H9 (cell line): Measurements from ENCODE around the gene NUTF2. TPM values are rescaled to one million over a fixed set of nuclear protein-coding genes. Genes with fewer than 3 reads are reported as not detected.
"Not testable (repeated sequence)": the region's sequence is repeated elsewhere in the genome, so short reads cannot be mapped to it uniquely, and the experiment has no call there.

Experiments
- DNase-seq: peaks from one replicate; pipeline ENCODE4 v3.0.0-alpha.2; 2017
- H2AFZ ChIP-seq: one replicate; pipeline ENCODE4 v1.6.1; 2013; ENCODE audit warnings: mild to moderate bottlenecking, low read length, control low read depth, moderate library complexity
- H2AK5ac ChIP-seq: 2 replicates; pipeline ENCODE4 v1.6.1; 2013; ENCODE audit warnings: low read length, control low read depth, mixed read lengths; ENCODE audit not compliant: insufficient read length
- H2BK120ac ChIP-seq: one replicate; pipeline ENCODE4 v1.6.1; 2013; ENCODE audit warnings: low read depth, mild to moderate bottlenecking, low read length, control low read depth, inconsistent platforms; ENCODE audit not compliant: poor library complexity, severe bottlenecking
- H2BK12ac ChIP-seq: 2 replicates; pipeline ENCODE4 v1.6.1; 2013; ENCODE audit warnings: low read length, control low read depth, mixed read lengths, low read depth; ENCODE audit not compliant: insufficient read length
- H2BK15ac ChIP-seq: 2 replicates; pipeline ENCODE4 v1.6.1; 2013; ENCODE audit warnings: low read depth, low read length, control low read depth
- H2BK20ac ChIP-seq: one replicate; pipeline ENCODE4 v1.6.1; 2013; ENCODE audit warnings: low read depth, mild to moderate bottlenecking, low read length, control low read depth, inconsistent platforms; ENCODE audit not compliant: poor library complexity, severe bottlenecking
- H2BK5ac ChIP-seq: 2 replicates; pipeline ENCODE4 v1.6.1; 2013; ENCODE audit warnings: low read length, control low read depth, mixed read lengths; ENCODE audit not compliant: insufficient read length
- H3K14ac ChIP-seq: 2 replicates; pipeline ENCODE4 v1.6.1; 2013; ENCODE audit warnings: low read length, control low read depth; ENCODE audit not compliant: insufficient read depth
- H3K18ac ChIP-seq: 2 replicates; pipeline ENCODE4 v1.6.1; 2013; ENCODE audit warnings: low read depth, mild to moderate bottlenecking, mixed read lengths, low read length, control low read depth; ENCODE audit not compliant: insufficient read length
- H3K23ac ChIP-seq: 2 replicates; pipeline ENCODE4 v1.6.1; 2013; ENCODE audit warnings: low read length, control low read depth, mixed read lengths, low read depth; ENCODE audit not compliant: insufficient read length
- H3K23me2 ChIP-seq: 2 replicates; pipeline ENCODE4 v1.6.1; 2013; ENCODE audit warnings: low read depth, mild to moderate bottlenecking, mixed read lengths, low read length, control low read depth; ENCODE audit not compliant: insufficient read length, poor library complexity, severe bottlenecking
- H3K27ac ChIP-seq: 2 replicates; pipeline ENCODE4 v1.5.1; 2013; ENCODE audit warnings: low read length, control low read depth, mixed read lengths, low read depth; ENCODE audit not compliant: insufficient read length
- H3K27me3 ChIP-seq: 2 replicates; pipeline ENCODE4 v1.6.1; 2013; ENCODE audit warnings: low read length, control low read depth, inconsistent platforms; ENCODE audit not compliant: insufficient read depth
- H3K4ac ChIP-seq: 2 replicates; pipeline ENCODE4 v1.6.1; 2013; ENCODE audit warnings: low read depth, mild to moderate bottlenecking, control low read depth, inconsistent platforms, low read length, moderate library complexity
- H3K4me1 ChIP-seq: 2 replicates; pipeline ENCODE4 v1.6.1; 2013; ENCODE audit warnings: low read length, control low read depth, inconsistent platforms; ENCODE audit not compliant: insufficient read depth
- H3K4me2 ChIP-seq: 2 replicates; pipeline ENCODE4 v1.6.1; 2013; ENCODE audit warnings: low read length, control low read depth, mixed read lengths; ENCODE audit not compliant: insufficient read length, insufficient read depth
- H3K56ac ChIP-seq: 2 replicates; pipeline ENCODE4 v1.6.1; 2013; ENCODE audit warnings: low read depth, mild to moderate bottlenecking, mixed read lengths, low read length, control low read depth; ENCODE audit not compliant: insufficient read length
- H3K79me1 ChIP-seq: 2 replicates; pipeline ENCODE4 v1.6.1; 2013; ENCODE audit warnings: low read depth, mild to moderate bottlenecking, moderate library complexity, low read length, control low read depth, inconsistent platforms; ENCODE audit not compliant: insufficient read depth, poor library complexity, severe bottlenecking
- H3K79me2 ChIP-seq: 2 replicates; pipeline ENCODE4 v1.6.1; 2013; ENCODE audit warnings: low read length, control low read depth, inconsistent platforms; ENCODE audit not compliant: insufficient read depth
- H3K9ac ChIP-seq: 2 replicates; pipeline ENCODE4 v1.6.1; 2013; ENCODE audit warnings: low read length, control low read depth, mixed read lengths; ENCODE audit not compliant: insufficient read length; ENCODE audit errors: extremely low read depth
- H3K9me3 ChIP-seq: one replicate; pipeline ENCODE4 v1.6.1; 2013; ENCODE audit warnings: low read depth, low read length, inconsistent platforms; ENCODE audit not compliant: control insufficient read depth
- H3T11ph ChIP-seq: one replicate; pipeline ENCODE4 v1.6.1; 2013; ENCODE audit warnings: mild to moderate bottlenecking, low read length, control low read depth, inconsistent platforms
- H4K20me1 ChIP-seq: one replicate; pipeline ENCODE4 v1.6.1; 2013; ENCODE audit not compliant: control insufficient read depth, insufficient read length, insufficient read depth
- H4K5ac ChIP-seq: 2 replicates; pipeline ENCODE4 v1.6.1; 2013; ENCODE audit warnings: low read depth, mild to moderate bottlenecking, mixed read lengths, low read length, control low read depth; ENCODE audit not compliant: insufficient read length
- H4K8ac ChIP-seq: replicated peaks from 2 replicates; pipeline ENCODE4 v1.6.1; 2013; ENCODE audit warnings: low read length, control low read depth, mixed read lengths, low read depth; ENCODE audit not compliant: insufficient read length
- H4K91ac ChIP-seq: 2 replicates; pipeline ENCODE4 v1.6.1; 2013; ENCODE audit warnings: low read depth, mild to moderate bottlenecking, moderate library complexity, mixed read lengths, low read length, control low read depth; ENCODE audit not compliant: insufficient read length
- H3K27ac Mint-ChIP-seq, 3 experiments: 2 replicates in 2 of 3; 3 replicates in 1 of 3; pipeline ENCODE4 v1.8.0; 2020 to 2021; ENCODE audit warnings: mixed read lengths in 3 of 3, mild to moderate bottlenecking in 1 of 3, moderate library complexity in 1 of 3
- H3K27me3 Mint-ChIP-seq: 2 replicates; pipeline ENCODE4 v1.8.0; 2021; ENCODE audit warnings: low read depth, mild to moderate bottlenecking, moderate library complexity, mixed read lengths
- H3K36me3 Mint-ChIP-seq, 3 experiments: 2 replicates in 2 of 3; 3 replicates in 1 of 3; pipeline ENCODE4 v1.8.0; 2020 to 2021; ENCODE audit warnings: low read depth in 3 of 3, mixed read lengths in 3 of 3; ENCODE audit not compliant: insufficient read depth in 1 of 3
- H3K4me1 Mint-ChIP-seq, 2 experiments: 2 replicates each; pipeline ENCODE4 v1.8.0; 2020; ENCODE audit warnings: mixed read lengths in 2 of 2
- H3K4me3 Mint-ChIP-seq, 2 experiments: 2 replicates in 1 of 2; 3 replicates in 1 of 2; pipeline ENCODE4 v1.8.0; 2020 to 2021; ENCODE audit warnings: mild to moderate bottlenecking in 2 of 2, mixed read lengths in 2 of 2, moderate library complexity in 1 of 2
- H3K9me3 Mint-ChIP-seq, 2 experiments: 2 replicates in 1 of 2; 3 replicates in 1 of 2; pipeline ENCODE4 v1.8.0; 2020; ENCODE audit warnings: mild to moderate bottlenecking in 2 of 2, mixed read lengths in 2 of 2, moderate library complexity in 1 of 2
- WGBS: extraction: QIAGEN DNeasy Blood & Tissue Kit; methylation state at CpG from one replicate; pipeline ENCODE4 v1.1.7; 2013; ENCODE audit warnings: missing lambda C conversion rate, low lambda C conversion rate, mixed read lengths; ENCODE audit not compliant: insufficient read length; ENCODE audit errors: extremely low coverage; 5-methylcytosine and 5-hydroxymethylcytosine counted together
- total RNA-seq: library from RNA; stranded (reverse); gene quantifications from 2 replicates; pipeline ENCODE4 v1.2.1, GENCODE V29; 2021
- TF ChIP-seq, protein P1 (sequence below): fragments of 200-600 bp; sonication (generic); conservative IDR thresholded peaks from 3 replicates; pipeline ENCODE4 v1.8.0; 2021; ENCODE audit warnings: antibody characterized with exemption, mild to moderate bottlenecking

Gene NUTF2
- total RNA-seq, 1 experiment from 2014 or later = 198 TPM

DNA sequence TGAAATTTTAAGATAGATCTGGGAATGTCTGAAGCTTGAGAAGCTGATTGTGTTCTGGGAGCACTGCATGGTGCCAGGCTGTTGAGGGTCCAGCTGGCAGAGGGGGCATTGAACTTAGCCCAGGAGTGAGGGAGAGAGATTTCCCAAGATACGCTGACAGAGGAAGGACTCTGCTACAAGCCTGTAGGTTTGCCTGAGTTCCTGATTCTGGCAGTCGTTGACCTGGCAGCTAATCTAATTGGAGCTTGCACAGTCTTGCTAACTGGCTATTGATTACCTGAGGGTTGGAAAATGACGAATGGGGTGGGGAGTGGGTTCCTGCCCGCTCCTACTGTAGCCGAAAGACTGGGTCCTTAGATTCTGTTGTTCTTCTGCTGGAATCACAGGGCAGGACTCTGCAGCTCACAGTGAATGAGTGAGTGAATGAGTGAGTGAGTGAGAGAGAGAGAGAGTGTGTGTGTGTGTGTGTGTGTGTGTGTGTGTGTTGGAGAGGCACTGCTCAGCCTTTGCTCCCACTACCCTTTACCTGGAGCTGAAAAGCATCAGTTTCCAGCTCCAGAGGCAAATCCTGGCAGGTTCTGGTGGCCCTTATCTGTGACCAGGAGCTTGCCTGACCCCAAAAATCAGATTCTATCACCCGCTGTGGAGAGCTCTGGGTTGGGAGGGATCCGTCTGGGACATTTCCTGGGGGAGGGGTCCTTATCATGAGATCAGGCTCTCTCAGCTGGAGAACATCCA is 68.2 kb downstream of the NUTF2 start:
- H3K27me3 ChIP-seq = no peaks in the 10 kb centered on the region
- H3K4me3 Mint-ChIP-seq = peak overlapping the region in 1 of 2 experiments; percentile 62; a peak in 3 of 5 replicates
- no peak overlapping the region for H4K5ac ChIP-seq
- no peaks in the 10 kb centered on the region for H3K23me2 ChIP-seq
- H3K18ac ChIP-seq = no peak overlapping the region
- no peak for DNase-seq
- TF ChIP-seq, protein P1, sequence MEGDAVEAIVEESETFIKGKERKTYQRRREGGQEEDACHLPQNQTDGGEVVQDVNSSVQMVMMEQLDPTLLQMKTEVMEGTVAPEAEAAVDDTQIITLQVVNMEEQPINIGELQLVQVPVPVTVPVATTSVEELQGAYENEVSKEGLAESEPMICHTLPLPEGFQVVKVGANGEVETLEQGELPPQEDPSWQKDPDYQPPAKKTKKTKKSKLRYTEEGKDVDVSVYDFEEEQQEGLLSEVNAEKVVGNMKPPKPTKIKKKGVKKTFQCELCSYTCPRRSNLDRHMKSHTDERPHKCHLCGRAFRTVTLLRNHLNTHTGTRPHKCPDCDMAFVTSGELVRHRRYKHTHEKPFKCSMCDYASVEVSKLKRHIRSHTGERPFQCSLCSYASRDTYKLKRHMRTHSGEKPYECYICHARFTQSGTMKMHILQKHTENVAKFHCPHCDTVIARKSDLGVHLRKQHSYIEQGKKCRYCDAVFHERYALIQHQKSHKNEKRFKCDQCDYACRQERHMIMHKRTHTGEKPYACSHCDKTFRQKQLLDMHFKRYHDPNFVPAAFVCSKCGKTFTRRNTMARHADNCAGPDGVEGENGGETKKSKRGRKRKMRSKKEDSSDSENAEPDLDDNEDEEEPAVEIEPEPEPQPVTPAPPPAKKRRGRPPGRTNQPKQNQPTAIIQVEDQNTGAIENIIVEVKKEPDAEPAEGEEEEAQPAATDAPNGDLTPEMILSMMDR = no peak
- H3K56ac ChIP-seq = no peak overlapping the region
- no peak overlapping the region for H3K27ac ChIP-seq
- H3T11ph ChIP-seq = no peak overlapping the region
- H3K79me1 ChIP-seq = no peaks in the 10 kb centered on the region
- peaks cover 7 to 34% (median 9%) of the 10 kb centered on the region in 3 experiments; a peak in 6 of 7 replicates for H3K36me3 Mint-ChIP-seq
- H3K9ac ChIP-seq = no peak overlapping the region
- H4K20me1 ChIP-seq = no peaks in the 10 kb centered on the region
- no peak overlapping the region for H3K23ac ChIP-seq
- H3K9me3 Mint-ChIP-seq = no peaks in the 10 kb centered on the region
- H3K14ac ChIP-seq = no peak overlapping the region
- H3K4ac ChIP-seq = no peak overlapping the region
- H2AK5ac ChIP-seq = no peak overlapping the region
- H3K4me1 ChIP-seq = peaks cover 7% of the 10 kb centered on the region; the same call in 1 of the 2 replicates
- no peak overlapping the region for H4K91ac ChIP-seq
- H2BK120ac ChIP-seq = no peak overlapping the region
- no peak overlapping the region for H2AFZ ChIP-seq
- no peak overlapping the region for H2BK15ac ChIP-seq
- no CpG with 5 or more reads among the region's 7 CpGs for WGBS
- H3K79me2 ChIP-seq = no peaks in the 10 kb centered on the region
- no peak overlapping the region for H3K4me2 ChIP-seq
- H3K27ac Mint-ChIP-seq = peak overlapping the region; percentile 41 to 69 (median 68); a peak in 6 of 7 replicates
- H3K4me1 Mint-ChIP-seq = peaks cover 12 to 23% of the 10 kb centered on the region in 2 experiments
- H2BK5ac ChIP-seq = no peak overlapping the region
- H2BK12ac ChIP-seq = no peak overlapping the region
- H2BK20ac ChIP-seq = no peak overlapping the region
- no peaks in the 10 kb centered on the region for H3K9me3 ChIP-seq
- no peaks in the 10 kb centered on the region; the same call in 1 of the 2 replicates for H3K27me3 Mint-ChIP-seq
- H4K8ac ChIP-seq = no peak overlapping the region

- H3K14ac ChIP-seq, H3T11ph ChIP-seq, H3K9ac ChIP-seq, H3K9me3 ChIP-seq, H4K91ac ChIP-seq, H2AFZ ChIP-seq, H3K23ac ChIP-seq, H2BK5ac ChIP-seq, H3K27ac ChIP-seq, H3K23me2 ChIP-seq, H3K4ac ChIP-seq, H3K27me3 Mint-ChIP-seq, H3K27me3 ChIP-seq, H3K18ac ChIP-seq, H4K8ac ChIP-seq, H2BK12ac ChIP-seq, H4K5ac ChIP-seq, H4K20me1 ChIP-seq, H2AK5ac ChIP-seq, H3K9me3 Mint-ChIP-seq, H3K56ac ChIP-seq, H3K4me1 ChIP-seq, H3K4me2 ChIP-seq, H2BK15ac ChIP-seq, H2BK120ac ChIP-seq, H3K79me1 ChIP-seq, H2BK20ac ChIP-seq, DNase-seq, H3K79me2 ChIP-seq: not testable (repeated sequence)
- Mint-ChIP-seq H3K36me3 (peaks cover 5 to 30% (median 8%) of the 10 kb centered on the region in 3 experiments; a peak in 6 of 7 replicates), H3K4me3 (peak overlapping the region in 1 of 2 experiments; percentile 62; a peak in 2 of 5 replicates), H3K4me1 (peaks cover 12 to 23% of the 10 kb centered on the region in 2 experiments), H3K27ac (peak overlapping the region in 1 of 3 experiments; percentile 41; a peak in 2 of 7 replicates)
- WGBS = no CpG with 5 or more reads among the region's 2 CpGs
Observed at GRCh38 chr16:67915496-67915769, 68.7 kb downstream of the NUTF2 start.
